Measurements from ENCODE around the gene C3orf20.

DNA sequence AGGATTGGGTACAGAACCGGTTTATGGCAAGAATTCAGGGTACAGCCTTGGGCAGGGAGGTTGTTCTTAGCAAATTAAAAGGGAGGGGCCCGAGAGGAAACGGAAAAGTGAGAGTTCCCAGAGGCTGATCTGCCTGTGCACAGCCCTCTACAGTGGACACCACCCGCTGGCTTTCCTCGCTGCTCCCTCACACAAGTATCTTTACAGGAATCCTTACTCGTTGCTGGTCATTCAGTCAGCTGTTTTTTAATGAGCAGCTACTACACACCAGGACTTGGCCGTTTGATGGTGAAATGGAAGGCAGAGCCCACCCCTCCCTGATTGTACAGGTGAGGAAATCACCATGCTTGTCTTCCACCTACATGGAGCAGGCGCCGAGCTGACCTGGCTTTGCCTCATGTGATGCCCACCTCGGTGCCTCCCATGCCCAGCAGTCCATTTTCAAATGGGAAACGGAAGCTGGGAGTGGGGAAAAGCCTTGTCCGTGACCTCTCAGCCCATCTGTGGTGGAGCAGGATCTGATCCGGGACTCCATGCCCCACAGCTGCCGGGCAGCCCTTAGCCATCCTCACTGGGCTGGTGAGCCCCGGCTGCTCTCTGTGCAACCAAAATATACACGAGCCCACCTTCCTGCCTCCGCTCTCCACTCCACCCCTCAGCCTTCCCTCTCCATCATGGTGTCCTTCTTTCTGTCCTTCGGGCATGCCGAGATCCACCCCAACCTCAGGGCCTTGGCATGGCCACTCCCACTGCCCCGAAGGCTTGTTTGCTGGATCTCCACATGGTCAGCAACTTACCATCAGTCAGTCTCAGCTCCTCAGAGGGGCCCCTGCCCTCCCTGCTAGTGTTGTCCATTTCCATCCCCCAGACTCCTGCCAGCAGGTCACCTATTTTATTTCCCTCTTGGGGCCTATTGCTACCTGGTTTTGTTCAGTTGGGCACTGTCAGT, 110.5 kb downstream of the C3orf20 start:
- TF ChIP-seq, protein P1, sequence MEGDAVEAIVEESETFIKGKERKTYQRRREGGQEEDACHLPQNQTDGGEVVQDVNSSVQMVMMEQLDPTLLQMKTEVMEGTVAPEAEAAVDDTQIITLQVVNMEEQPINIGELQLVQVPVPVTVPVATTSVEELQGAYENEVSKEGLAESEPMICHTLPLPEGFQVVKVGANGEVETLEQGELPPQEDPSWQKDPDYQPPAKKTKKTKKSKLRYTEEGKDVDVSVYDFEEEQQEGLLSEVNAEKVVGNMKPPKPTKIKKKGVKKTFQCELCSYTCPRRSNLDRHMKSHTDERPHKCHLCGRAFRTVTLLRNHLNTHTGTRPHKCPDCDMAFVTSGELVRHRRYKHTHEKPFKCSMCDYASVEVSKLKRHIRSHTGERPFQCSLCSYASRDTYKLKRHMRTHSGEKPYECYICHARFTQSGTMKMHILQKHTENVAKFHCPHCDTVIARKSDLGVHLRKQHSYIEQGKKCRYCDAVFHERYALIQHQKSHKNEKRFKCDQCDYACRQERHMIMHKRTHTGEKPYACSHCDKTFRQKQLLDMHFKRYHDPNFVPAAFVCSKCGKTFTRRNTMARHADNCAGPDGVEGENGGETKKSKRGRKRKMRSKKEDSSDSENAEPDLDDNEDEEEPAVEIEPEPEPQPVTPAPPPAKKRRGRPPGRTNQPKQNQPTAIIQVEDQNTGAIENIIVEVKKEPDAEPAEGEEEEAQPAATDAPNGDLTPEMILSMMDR (IDR thresholded peaks at IDR 0.05; ENCODE audit: insufficient read depth, low read length, poor library complexity, severe bottlenecking) = no peak
- TF ChIP-seq EZH2phosphoT487 (conservative IDR thresholded peaks at IDR 0.05; ENCODE audit: low read length) = no peak

Measured in SU-DHL-6 (cell line).